Esophagus muscularis mucosa (tissue), 4 donors: ENCODE measurements around the gene PET100. TPM values are rescaled to one million over a fixed set of nuclear protein-coding genes. Genes with fewer than 3 reads are reported as not detected.

Experiments
- DNase-seq: peaks from one replicate; pipeline ENCODE4 v3.0.0-alpha.2; 2017; ENCODE audit errors: extremely low spot score
- H3K27ac ChIP-seq, 4 donors: fragments of 200-600 bp; sonication (generic); replicated peaks in 1 of 4; 1 replicate in 3 of 4; 2 replicates in 1 of 4; pipeline ENCODE4 v1.5.1; 2016 to 2019; ENCODE audit warnings: mild to moderate bottlenecking in 1 of 4
- H3K27me3 ChIP-seq, 4 donors: fragments of 200-600 bp; sonication (generic); one replicate each; pipeline versions ENCODE4 v1.5.1 to v1.6.0; 2016 to 2019
- H3K36me3 ChIP-seq, 4 donors: fragments of 200-600 bp; sonication (generic); one replicate each; pipeline ENCODE4 v1.5.1; 2016 to 2019
- H3K4me1 ChIP-seq, 4 donors: fragments of 200-600 bp; sonication (generic); one replicate each; pipeline ENCODE4 v1.5.1; 2016 to 2019
- H3K4me3 ChIP-seq, 4 donors: fragments of 200-600 bp; sonication (generic); 1 replicate in 2 of 4; 2 replicates in 2 of 4; pipeline ENCODE4 v1.5.1; 2016 to 2019; ENCODE audit warnings: mild to moderate bottlenecking in 4 of 4, moderate library complexity in 1 of 4
- H3K9me3 ChIP-seq, 4 donors: fragments of 200-600 bp; sonication (generic); 1 replicate in 3 of 4; 2 replicates in 1 of 4; pipeline ENCODE4 v1.5.1; 2016 to 2019
- EP300 ChIP-seq: sonication (generic); formaldehyde crosslinking; IDR thresholded peaks from one replicate; pipeline ENCODE4 v1.6.1; 2017; ENCODE audit warnings: antibody characterized with exemption
- POLR2A ChIP-seq: fragments of 450-650 bp; IDR thresholded peaks from one replicate; pipeline ENCODE4 v1.6.1; 2017; ENCODE audit warnings: antibody characterized with exemption, moderate library complexity, mild to moderate bottlenecking, low read depth
- POLR2AphosphoS5 ChIP-seq, 2 donors: sonication (generic); formaldehyde crosslinking; IDR thresholded peaks; one replicate each; pipeline ENCODE4 v1.6.1; 2017; ENCODE audit warnings: antibody characterized with exemption in 2 of 2
- WGBS: methylation state at CpG from one replicate; pipeline ENCODE4 v1.1.5; 2018; 5-methylcytosine and 5-hydroxymethylcytosine counted together
- intact Hi-C: fragments of 100-400 bp; cut with DNase I; formaldehyde crosslinking; loops from one replicate; pipeline ENCODE4 v1.15.1; 2023
- total RNA-seq, 4 donors: library from RNA; depleted of rRNA; stranded (reverse); fragments of >200 nt; gene quantifications; one replicate each; pipeline versions ENCODE4 v1.1.0 to v1.2.1, GENCODE V29; 2016
- TF ChIP-seq, protein P1 (sequence below), 3 experiments: fragments of 200-600 bp in 2 of 3; fragments of 450-650 bp in 1 of 3; sonication (generic) in 2 of 3; IDR thresholded peaks; one replicate each; pipeline ENCODE4 v1.5.1; 2017 to 2019; ENCODE audit warnings: antibody characterized with exemption in 3 of 3, mild to moderate bottlenecking in 2 of 3, moderate library complexity in 1 of 3

The PET100 gene
- total RNA-seq, 4 donors from 2014 or later, result 19.5 to 80.9 (median 26.2) TPM

DNA sequence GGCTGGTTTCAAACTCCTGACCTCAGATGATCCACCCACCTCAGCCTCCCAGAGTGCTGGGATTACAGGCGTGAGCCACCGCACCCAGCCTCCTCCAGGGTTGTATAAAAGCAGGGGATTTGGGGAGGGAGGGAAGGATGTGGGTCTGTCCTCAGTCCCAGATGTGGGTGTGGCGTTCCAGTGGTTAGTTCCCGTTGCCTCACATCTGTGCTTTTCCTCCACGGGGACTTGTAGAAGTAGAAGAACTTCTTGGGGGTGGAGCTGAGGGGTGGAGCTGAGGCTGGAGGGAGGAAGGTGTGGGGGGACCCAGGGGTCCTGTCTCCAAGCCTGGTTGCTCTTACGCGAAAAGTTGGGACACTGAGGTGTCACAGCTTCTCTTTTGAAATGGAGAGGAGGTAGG, 46.8 kb downstream of the PET100 start:
- Histone ChIP-seq H3K27ac (no peak overlapping the region), H3K4me1 (peaks cover 4 to 19% (median 9%) of the 10 kb centered on the region in 4 donors), H3K9me3 (no peaks in the 10 kb centered on the region), H3K27me3 (peaks cover 0 to 78% (median 6%) of the 10 kb centered on the region in 4 donors), H3K4me3 (no peak overlapping the region), H3K36me3 (no peaks in the 10 kb centered on the region)
- WGBS, result 48% methylated on average over 6 of the region's 7 CpGs
- TF ChIP-seq POLR2A (no peak), POLR2AphosphoS5 (IDR thresholded peaks at IDR 0.05) (no peak)
- TF ChIP-seq, protein P1, sequence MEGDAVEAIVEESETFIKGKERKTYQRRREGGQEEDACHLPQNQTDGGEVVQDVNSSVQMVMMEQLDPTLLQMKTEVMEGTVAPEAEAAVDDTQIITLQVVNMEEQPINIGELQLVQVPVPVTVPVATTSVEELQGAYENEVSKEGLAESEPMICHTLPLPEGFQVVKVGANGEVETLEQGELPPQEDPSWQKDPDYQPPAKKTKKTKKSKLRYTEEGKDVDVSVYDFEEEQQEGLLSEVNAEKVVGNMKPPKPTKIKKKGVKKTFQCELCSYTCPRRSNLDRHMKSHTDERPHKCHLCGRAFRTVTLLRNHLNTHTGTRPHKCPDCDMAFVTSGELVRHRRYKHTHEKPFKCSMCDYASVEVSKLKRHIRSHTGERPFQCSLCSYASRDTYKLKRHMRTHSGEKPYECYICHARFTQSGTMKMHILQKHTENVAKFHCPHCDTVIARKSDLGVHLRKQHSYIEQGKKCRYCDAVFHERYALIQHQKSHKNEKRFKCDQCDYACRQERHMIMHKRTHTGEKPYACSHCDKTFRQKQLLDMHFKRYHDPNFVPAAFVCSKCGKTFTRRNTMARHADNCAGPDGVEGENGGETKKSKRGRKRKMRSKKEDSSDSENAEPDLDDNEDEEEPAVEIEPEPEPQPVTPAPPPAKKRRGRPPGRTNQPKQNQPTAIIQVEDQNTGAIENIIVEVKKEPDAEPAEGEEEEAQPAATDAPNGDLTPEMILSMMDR (IDR thresholded peaks at IDR 0.05), result no peak
- DNase-seq, result no peak
- intact Hi-C loops, result no loop called here

DNA sequence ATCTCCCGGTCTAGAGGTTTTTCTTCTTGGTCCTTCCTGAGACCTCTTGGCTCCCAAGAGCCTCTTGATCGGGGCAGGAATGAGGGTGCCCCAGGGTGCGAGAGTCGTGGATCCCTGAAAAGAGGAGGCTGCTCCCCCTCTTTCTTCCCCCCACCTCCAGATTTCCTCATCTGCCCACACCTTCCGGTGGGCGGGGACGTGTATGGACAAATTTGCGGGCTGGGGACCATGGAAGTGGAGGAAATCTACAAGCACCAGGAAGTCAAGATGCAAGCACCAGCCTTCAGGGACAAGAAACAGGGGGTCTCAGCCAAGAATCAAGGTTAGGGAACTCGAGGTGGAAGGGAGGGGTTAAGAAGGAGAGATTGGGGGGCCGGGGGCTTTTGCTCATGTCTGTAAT, 47.3 kb downstream of the PET100 start, which contains the start of gene MCEMP1:
Gene MCEMP1, plus strand, starts transcription at position 237 of the 400 bp plus-strand sequence. Its CDS starts 31 bp downstream, at position 268.
- intact Hi-C loops, result no loop called here
- H3K27me3 ChIP-seq, result peaks cover 0 to 73% (median 4%) of the 10 kb centered on the region in 4 donors
- 51% methylated on average over 10 of the region's 10 CpGs for WGBS

GRCh38 chr19:7677669-7678311, 48.2 kb downstream of the PET100 start:
- H3K27ac ChIP-seq, result no peak overlapping the region
- H3K27me3 ChIP-seq, result peaks cover 0 to 64% (median 3%) of the 10 kb centered on the region in 4 donors
- no peaks in the 10 kb centered on the region for H3K9me3 ChIP-seq
- intact Hi-C loops, result no loop called here
- no peak overlapping the region for H3K4me3 ChIP-seq
- H3K36me3 ChIP-seq, result peaks cover 0 to 8% (median 7%) of the 10 kb centered on the region in 4 donors
- TF ChIP-seq, protein P1 (IDR thresholded peaks at IDR 0.05), result no peak
- no peak for TF ChIP-seq POLR2A
- TF ChIP-seq POLR2AphosphoS5 (IDR thresholded peaks at IDR 0.05), result no peak
- no peak for TF ChIP-seq EP300
- WGBS, result 49% methylated on average over 12 of the region's 12 CpGs
- peaks cover 10 to 33% (median 22%) of the 10 kb centered on the region in 4 donors for H3K4me1 ChIP-seq
- DNase-seq, result no peak

More for the DNA sequence above, 47.3 kb downstream of the PET100 start, which contains the start of gene MCEMP1:
- peaks cover 5 to 24% (median 14%) of the 10 kb centered on the region in 4 donors for H3K4me1 ChIP-seq
- no peak for DNase-seq
- no peak within 1 kb of the TSS for H3K27ac ChIP-seq
- no peaks in the 10 kb centered on the region for H3K36me3 ChIP-seq
- H3K9me3 ChIP-seq, result no peaks in the 10 kb centered on the region
- no peak for TF ChIP-seq EP300
- TF ChIP-seq, protein P1 (IDR thresholded peaks at IDR 0.05), result no peak
- TF ChIP-seq POLR2AphosphoS5 (IDR thresholded peaks at IDR 0.05), result no peak
- no peak for TF ChIP-seq POLR2A
- no peak within 1 kb of the TSS for H3K4me3 ChIP-seq

DNA sequence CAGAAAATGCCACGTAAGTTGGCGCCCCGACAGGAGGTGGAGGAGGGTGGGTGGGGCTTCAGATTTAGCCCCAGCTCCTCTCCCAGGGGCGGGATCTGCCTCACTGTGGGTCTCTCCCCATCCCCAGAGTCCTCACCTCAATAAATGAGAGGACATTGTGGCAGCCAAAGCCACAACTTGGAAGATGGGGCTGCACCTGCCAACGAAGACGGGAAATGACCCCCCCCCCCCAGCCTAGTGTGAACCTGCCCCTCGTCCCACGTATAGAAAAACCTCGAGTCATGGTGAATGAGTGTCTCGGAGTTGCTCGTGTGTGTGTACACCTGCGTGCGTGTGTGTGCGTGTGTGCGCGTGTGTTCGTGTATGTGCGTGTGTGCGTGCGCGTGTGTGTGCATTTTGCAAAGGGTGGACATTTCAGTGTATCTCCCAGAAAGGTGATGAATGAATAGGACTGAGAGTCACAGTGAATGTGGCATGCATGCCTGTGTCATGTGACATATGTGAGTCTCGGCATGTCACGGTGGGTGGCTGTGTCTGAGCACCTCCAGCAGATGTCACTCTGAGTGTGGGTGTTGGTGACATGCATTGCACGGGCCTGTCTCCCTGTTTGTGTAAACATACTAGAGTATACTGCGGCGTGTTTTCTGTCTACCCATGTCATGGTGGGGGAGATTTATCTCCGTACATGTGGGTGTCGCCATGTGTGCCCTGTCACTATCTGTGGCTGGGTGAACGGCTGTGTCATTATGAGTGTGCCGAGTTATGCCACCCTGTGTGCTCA, 49.6 kb downstream of the PET100 start:
- no peak overlapping the region for H3K27ac ChIP-seq
- H3K27me3 ChIP-seq, result peaks cover 0 to 54% (median 3%) of the 10 kb centered on the region in 4 donors
- TF ChIP-seq, protein P1 (IDR thresholded peaks at IDR 0.05), result no peak
- no peak for TF ChIP-seq EP300
- no peak for TF ChIP-seq POLR2AphosphoS5 (IDR thresholded peaks at IDR 0.05)
- no peak for TF ChIP-seq POLR2A
- intact Hi-C loops, result no loop called here
- 53% methylated on average over 28 of the region's 30 CpGs for WGBS
- no peak overlapping the region for H3K4me3 ChIP-seq
- peaks cover 0 to 22% (median 21%) of the 10 kb centered on the region in 4 donors for H3K36me3 ChIP-seq
- DNase-seq, result no peak
- peaks cover 10 to 32% (median 22%) of the 10 kb centered on the region in 4 donors for H3K4me1 ChIP-seq
- no peaks in the 10 kb centered on the region for H3K9me3 ChIP-seq
